Thyroid gland (tissue), 4 donors: ENCODE results near the gene CACFD1.

Experiments
- POLR2A ChIP-seq, 2 donors: fragments of 450-650 bp; IDR thresholded peaks; one replicate each; pipeline ENCODE4 v1.6.1; 2017; ENCODE audit warnings: antibody characterized with exemption in 2 of 2, mild to moderate bottlenecking in 2 of 2, moderate library complexity in 1 of 2
- TF ChIP-seq, protein P1 (sequence below), 6 experiments: fragments of 200-600 bp in 3 of 6; fragments of 450-650 bp in 3 of 6; sonication (generic) in 3 of 6; IDR thresholded peaks; one replicate each; pipeline ENCODE4 v1.5.1; 2016 to 2019; ENCODE audit warnings: antibody characterized with exemption in 6 of 6, mild to moderate bottlenecking in 2 of 6, inconsistent platforms in 1 of 6, moderate library complexity in 1 of 6

DNA sequence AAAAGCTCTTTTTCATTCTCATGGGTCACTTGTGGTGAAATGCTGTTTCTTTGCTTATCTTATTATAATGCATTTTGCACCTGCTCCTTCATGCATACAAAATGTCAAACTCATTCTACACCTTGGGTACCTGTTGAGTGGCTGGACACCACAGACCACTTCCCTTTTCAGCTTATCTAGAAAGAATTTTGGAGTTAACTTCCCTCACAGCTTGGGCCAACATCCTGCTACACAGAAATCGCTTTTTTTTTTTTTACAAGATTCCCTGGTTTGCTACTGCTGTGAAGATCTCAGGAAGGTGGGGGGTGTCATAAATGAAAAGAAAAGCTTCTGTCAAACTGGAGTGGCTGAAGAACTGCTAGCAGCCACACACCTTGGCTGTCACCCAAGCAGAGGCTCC lies 44.6 kb upstream of the CACFD1 start:
- TF ChIP-seq, protein P1, sequence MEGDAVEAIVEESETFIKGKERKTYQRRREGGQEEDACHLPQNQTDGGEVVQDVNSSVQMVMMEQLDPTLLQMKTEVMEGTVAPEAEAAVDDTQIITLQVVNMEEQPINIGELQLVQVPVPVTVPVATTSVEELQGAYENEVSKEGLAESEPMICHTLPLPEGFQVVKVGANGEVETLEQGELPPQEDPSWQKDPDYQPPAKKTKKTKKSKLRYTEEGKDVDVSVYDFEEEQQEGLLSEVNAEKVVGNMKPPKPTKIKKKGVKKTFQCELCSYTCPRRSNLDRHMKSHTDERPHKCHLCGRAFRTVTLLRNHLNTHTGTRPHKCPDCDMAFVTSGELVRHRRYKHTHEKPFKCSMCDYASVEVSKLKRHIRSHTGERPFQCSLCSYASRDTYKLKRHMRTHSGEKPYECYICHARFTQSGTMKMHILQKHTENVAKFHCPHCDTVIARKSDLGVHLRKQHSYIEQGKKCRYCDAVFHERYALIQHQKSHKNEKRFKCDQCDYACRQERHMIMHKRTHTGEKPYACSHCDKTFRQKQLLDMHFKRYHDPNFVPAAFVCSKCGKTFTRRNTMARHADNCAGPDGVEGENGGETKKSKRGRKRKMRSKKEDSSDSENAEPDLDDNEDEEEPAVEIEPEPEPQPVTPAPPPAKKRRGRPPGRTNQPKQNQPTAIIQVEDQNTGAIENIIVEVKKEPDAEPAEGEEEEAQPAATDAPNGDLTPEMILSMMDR (IDR thresholded peaks at IDR 0.05): no peak
- TF ChIP-seq POLR2A (IDR thresholded peaks at IDR 0.05): no peak
